ENCODE results near the gene SUSD4.

DNA sequence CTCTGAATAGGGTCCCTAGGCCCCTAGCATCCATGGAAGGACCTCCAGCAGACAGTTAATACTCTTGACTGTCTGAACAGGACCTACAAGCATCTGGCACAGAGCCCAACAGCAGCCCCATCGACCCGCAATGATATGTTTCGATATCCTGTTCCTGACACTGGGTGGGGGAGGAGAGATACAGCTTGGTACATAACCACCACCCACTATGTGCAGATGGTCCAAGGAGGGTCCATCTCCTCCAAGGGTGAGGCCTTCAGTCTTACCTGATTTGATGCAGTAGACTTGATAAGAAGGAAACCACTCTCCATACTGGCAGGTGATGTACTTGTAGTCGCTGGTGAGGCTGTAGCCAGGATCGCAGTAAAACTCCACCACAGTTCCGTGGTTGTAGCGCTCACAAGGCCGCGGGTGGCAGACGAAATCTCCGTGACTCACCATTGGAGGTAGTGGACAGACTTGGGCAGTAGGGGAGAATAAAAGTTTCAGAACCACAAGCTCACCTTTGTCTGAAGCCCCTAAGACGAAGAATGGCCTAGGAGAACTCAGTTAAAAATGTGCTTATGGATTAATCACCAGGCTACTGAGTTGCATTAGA, 134.9 kb downstream of the SUSD4 start:
- TF ChIP-seq RAD21 (IDR thresholded peaks at IDR 0.05; ENCODE audit: low read depth) = no peak
- no peak for TF ChIP-seq CEBPB (IDR thresholded peaks at IDR 0.05)

Measured in Ishikawa (cell line).